Body of pancreas (tissue), 4 donors: ENCODE measurements around the gene HOXA11. TPM values are rescaled to one million over a fixed set of nuclear protein-coding genes. Genes with fewer than 3 reads are reported as not detected.

ENCODE experiments used
- ATAC-seq: fragments of 150-250 bp; one replicate; pipeline ENCODE4 v1.9.1; 2016
- DNase-seq, 4 donors: peaks; one replicate each; pipeline ENCODE4 v3.0.0-alpha.2; 2019
- H3K27ac ChIP-seq, 4 donors: fragments of 200-600 bp; sonication (generic); 1 replicate in 3 of 4; 2 replicates in 1 of 4; pipeline versions ENCODE4 v1.5.1 to v1.6.1; 2016 to 2019; ENCODE audit warnings: mild to moderate bottlenecking in 1 of 4, mixed read lengths in 1 of 4, moderate library complexity in 1 of 4
- H3K27me3 ChIP-seq, 2 donors: fragments of 200-600 bp; sonication (generic); one replicate each; pipeline ENCODE4 v1.6.0; 2016; ENCODE audit warnings: mild to moderate bottlenecking in 1 of 2
- H3K36me3 ChIP-seq, 2 donors: fragments of 200-600 bp; sonication (generic); replicated peaks in 1 of 2; 2 replicates each; pipeline ENCODE4 v1.5.1; 2016; ENCODE audit warnings: low read depth in 2 of 2; ENCODE audit not compliant: insufficient read depth in 1 of 2
- H3K4me1 ChIP-seq: fragments of 200-600 bp; sonication (generic); one replicate; pipeline ENCODE4 v1.6.0; 2016
- H3K4me3 ChIP-seq, 2 donors: fragments of 200-600 bp; sonication (generic); 1 replicate in 1 of 2; 2 replicates in 1 of 2; pipeline ENCODE4 v1.5.1; 2016 to 2019
- H3K9me3 ChIP-seq, 3 donors: fragments of 200-600 bp; sonication (generic); 1 replicate in 2 of 3; 2 replicates in 1 of 3; pipeline ENCODE4 v1.5.1; 2016
- CTCF ChIP-seq, 7 experiments: fragments of 450-650 bp in 4 of 7; fragments of 200-600 bp in 3 of 7; sonication (generic) in 3 of 7; IDR thresholded peaks; one replicate each; pipeline ENCODE4 v1.5.1; 2016 to 2019; ENCODE audit warnings: antibody characterized with exemption in 7 of 7
- POLR2A ChIP-seq, 3 donors: fragments of 450-650 bp; IDR thresholded peaks; one replicate each; pipeline ENCODE4 v1.6.1; 2016; ENCODE audit warnings: antibody characterized with exemption in 3 of 3, mild to moderate bottlenecking in 2 of 3
- WGBS, 2 donors: methylation state at CpG; one replicate each; pipeline ENCODE4 v1.1.5; 2017; 5-methylcytosine and 5-hydroxymethylcytosine counted together
- intact Hi-C: fragments of 100-400 bp; cut with DNase I; formaldehyde crosslinking; loops from one replicate; pipeline ENCODE4 v1.15.1; 2023
- total RNA-seq, 2 donors: library from RNA; depleted of rRNA; stranded (reverse); fragments of >200 nt; gene quantifications; one replicate each; pipeline ENCODE4 v1.1.0, GENCODE V29; 2016

The HOXA11 gene
- total RNA-seq, 2 donors from 2014 or later, result not detected

GRCh38 chr7:27198138-27198841 lies 13.3 kb upstream of the HOXA11 start:
- DNase-seq (peak in 2 of 4 donors; percentile 5 to 8), ATAC-seq (no peak)
- no peak overlapping the region for H3K27ac ChIP-seq
- TF ChIP-seq CTCF (IDR thresholded peaks at IDR 0.05) (no peak), POLR2A (IDR thresholded peaks at IDR 0.05) (no peak)
- peaks cover 37% of the 10 kb centered on the region for H3K4me1 ChIP-seq
- no peak overlapping the region for H3K4me3 ChIP-seq
- intact Hi-C loops, result loop anchor here (5.0 to 10.0 kb wide), 4 partner anchors 377 to 897 kb away; no protein-coding TSS in a partner anchor
- H3K36me3 ChIP-seq, result no peaks in the 10 kb centered on the region
- H3K27me3 ChIP-seq, result peaks cover 0 to 90% of the 10 kb centered on the region in 2 donors
- no peaks in the 10 kb centered on the region for H3K9me3 ChIP-seq
- 10 to 16% methylated on average over 29 of the region's 29 CpGs for WGBS, 2 donors

GRCh38 chr7:27197137-27198042 lies 12.4 kb upstream of the HOXA11 start:
- no peaks in the 10 kb centered on the region for H3K9me3 ChIP-seq
- H3K27me3 ChIP-seq, result peaks cover 0 to 91% of the 10 kb centered on the region in 2 donors
- no peak for ATAC-seq
- 15 to 25% methylated on average over 18 of the region's 18 CpGs for WGBS, 2 donors
- H3K4me3 ChIP-seq, result no peak overlapping the region
- no peak overlapping the region for H3K27ac ChIP-seq
- DNase-seq, result no peak
- intact Hi-C loops, result loop anchor here (5.0 to 10.0 kb wide), 4 partner anchors 377 to 897 kb away; no protein-coding TSS in a partner anchor
- TF ChIP-seq CTCF (IDR thresholded peaks at IDR 0.05) (no peak), POLR2A (IDR thresholded peaks at IDR 0.05) (no peak)
- no peaks in the 10 kb centered on the region for H3K36me3 ChIP-seq
- H3K4me1 ChIP-seq, result peaks cover 46% of the 10 kb centered on the region

- no peak overlapping the region for H3K4me3 ChIP-seq
- peak; percentile 38 to 81 (median 76) for TF ChIP-seq CTCF (IDR thresholded peaks at IDR 0.05)
- TF ChIP-seq POLR2A (IDR thresholded peaks at IDR 0.05), result no peak
- ATAC-seq (no peak), DNase-seq (peak; percentile 70 to 86 (median 80))
- H3K27ac ChIP-seq, result no peak overlapping the region
- intact Hi-C loops, result loop anchor here (5.0 to 10.0 kb wide), 4 partner anchors 378 to 898 kb away; no protein-coding TSS in a partner anchor
- WGBS, 2 donors, result 4% methylated on average over 6 of the region's 6 CpGs
- no peaks in the 10 kb centered on the region for H3K9me3 ChIP-seq
- H3K36me3 ChIP-seq, result no peaks in the 10 kb centered on the region
- H3K4me1 ChIP-seq, result peaks cover 44% of the 10 kb centered on the region
- H3K27me3 ChIP-seq, result peaks cover 0 to 92% of the 10 kb centered on the region in 2 donors
Observed at GRCh38 chr7:27196287-27196767, 11.3 kb upstream of the HOXA11 start.

- TF ChIP-seq POLR2A (IDR thresholded peaks at IDR 0.05) (no peak), CTCF (IDR thresholded peaks at IDR 0.05) (no peak)
- DNase-seq, result peak in 2 of 4 donors; percentile 1 to 2
- Histone ChIP-seq H3K27ac (no peak overlapping the region), H3K27me3 (peaks cover 0 to 84% of the 10 kb centered on the region in 2 donors), H3K4me3 (no peak overlapping the region), H3K9me3 (no peaks in the 10 kb centered on the region), H3K4me1 (peaks cover 29% of the 10 kb centered on the region), H3K36me3 (no peaks in the 10 kb centered on the region)
- ATAC-seq, result no peak
- intact Hi-C loops, result loop anchor here (5.0 to 10.0 kb wide), 4 partner anchors 380 to 900 kb away; no protein-coding TSS in a partner anchor
- WGBS, 2 donors, result 21 to 29% methylated on average over 9 of the region's 9 CpGs
Observed at GRCh38 chr7:27194686-27195379, 9.8 kb upstream of the HOXA11 start.
